Measurements from ENCODE around the gene SPATA12.
"Not testable (repeated sequence)": the region's sequence is repeated elsewhere in the genome, so short reads cannot be mapped to it uniquely, and the experiment has no call there.

Gene SPATA12

GRCh38 chr3:57083266-57083995 lies 23.0 kb downstream of the SPATA12 start:
- DNase-seq (ENCODE audit: low read depth in 2 of 2) = not testable (repeated sequence)

- no peak for DNase-seq (ENCODE audit: low read depth in 2 of 2)
These were observed 24.7 kb downstream of the SPATA12 start for GRCh38 chr3:57085211-57085610.

GRCh38 chr3:57086201-57086600 lies 25.7 kb downstream of the SPATA12 start:
- DNase-seq (ENCODE audit: low read depth in 2 of 2) = no peak

GRCh38 chr3:57087361-57088092 lies 27.1 kb downstream of the SPATA12 start:
- no peak for DNase-seq (ENCODE audit: low read depth in 2 of 2)

GRCh38 chr3:57088503-57088902 lies 28.0 kb downstream of the SPATA12 start:
- DNase-seq (ENCODE audit: low read depth in 2 of 2) = no peak

GRCh38 chr3:57089043-57089442 lies 28.6 kb downstream of the SPATA12 start:
- no peak for DNase-seq (ENCODE audit: low read depth in 2 of 2)

- DNase-seq (ENCODE audit: low read depth in 2 of 2) = no peak
These were observed 31.2 kb downstream of the SPATA12 start for GRCh38 chr3:57091521-57092273.

- DNase-seq (ENCODE audit: low read depth in 2 of 2) = no peak
These were observed 33.0 kb downstream of the SPATA12 start for GRCh38 chr3:57093489-57093888.

GRCh38 chr3:57093971-57094535 lies 33.6 kb downstream of the SPATA12 start:
- no peak for DNase-seq (ENCODE audit: low read depth in 2 of 2)

GRCh38 chr3:57094575-57094974 lies 34.1 kb downstream of the SPATA12 start:
- DNase-seq (ENCODE audit: low read depth in 2 of 2) = no peak

- DNase-seq (ENCODE audit: low read depth in 2 of 2) = no peak
These were observed 34.9 kb downstream of the SPATA12 start for GRCh38 chr3:57095363-57095762.

GRCh38 chr3:57097536-57097935 lies 37.1 kb downstream of the SPATA12 start:
- DNase-seq (ENCODE audit: low read depth in 2 of 2) = no peak

GRCh38 chr3:57098418-57099310 lies 38.2 kb downstream of the SPATA12 start:
- DNase-seq (ENCODE audit: low read depth in 2 of 2) = no peak

- DNase-seq (ENCODE audit: low read depth in 2 of 2) = peak in 1 of 2 donors; percentile 21
These were observed 39.7 kb downstream of the SPATA12 start for GRCh38 chr3:57100046-57100695.

GRCh38 chr3:57105585-57105984 lies 45.1 kb downstream of the SPATA12 start:
- no peak for DNase-seq (ENCODE audit: low read depth in 2 of 2)

GRCh38 chr3:57108684-57109083 lies 48.2 kb downstream of the SPATA12 start:
- DNase-seq (ENCODE audit: low read depth in 2 of 2) = no peak

GRCh38 chr3:57109437-57110199 lies 49.2 kb downstream of the SPATA12 start:
- DNase-seq (ENCODE audit: low read depth in 2 of 2) = no peak

GRCh38 chr3:57110214-57110613 lies 49.8 kb downstream of the SPATA12 start:
- no peak for DNase-seq (ENCODE audit: low read depth in 2 of 2)

GRCh38 chr3:57110798-57111197 lies 50.3 kb downstream of the SPATA12 start:
- no peak for DNase-seq (ENCODE audit: low read depth in 2 of 2)

GRCh38 chr3:57112206-57112605 lies 51.7 kb downstream of the SPATA12 start:
- no peak for DNase-seq (ENCODE audit: low read depth in 2 of 2)
